Limb (tissue), 2 donors: ENCODE data around the gene TAF10.

Experiments used
- DNase-seq, 2 donors: peaks; one replicate each; pipeline ENCODE4 v3.0.0-alpha.2; 2016; ENCODE audit errors: extremely low spot score in 2 of 2

TAF10 gene

DNA sequence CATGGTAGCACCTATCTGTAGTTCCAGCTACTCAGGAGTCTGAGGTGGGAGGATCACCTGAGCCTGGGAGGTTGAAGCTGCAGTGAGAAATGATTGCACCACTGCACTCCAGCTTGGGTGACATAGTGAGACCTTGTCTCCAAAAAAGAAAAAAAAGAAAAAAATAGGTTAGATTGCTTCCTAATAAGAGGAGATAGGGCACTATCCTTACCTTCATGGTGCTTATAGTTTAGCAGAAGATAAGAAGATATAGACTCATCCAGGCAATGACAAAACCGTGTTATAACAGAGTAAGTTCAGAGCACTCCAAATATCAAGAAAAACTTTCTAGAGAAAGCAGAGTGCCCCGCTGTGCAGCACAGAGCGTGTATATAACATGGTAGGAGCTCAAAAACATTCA is 50.7 kb downstream of the TAF10 start:
- DNase-seq, result no peak
